K562 (cell line): ENCODE measurements around the gene G6PC3. TPM values are rescaled to one million over a fixed set of nuclear protein-coding genes. Genes with fewer than 3 reads are reported as not detected.

Source experiments
- BRD9 ChIP-seq: fragments of 450-650 bp; IDR thresholded peaks from 2 replicates; pipeline ENCODE4 v1.6.1; 2018; ENCODE audit warnings: low read depth; ENCODE audit not compliant: partially characterized antibody
- ERF ChIP-seq: fragments of 450-650 bp; formaldehyde crosslinking; IDR thresholded peaks from 2 replicates; pipeline ENCODE4 v1.4.0; 2020; ENCODE audit warnings: mild to moderate bottlenecking, mixed read lengths
- ESRRB ChIP-seq: fragments of 250-450 bp; sonication (Bioruptor Pico); IDR thresholded peaks from 2 replicates; pipeline ENCODE4 v1.5.0; 2020; ENCODE audit warnings: mild to moderate bottlenecking, moderate library complexity, borderline replicate concordance
- FIP1L1 ChIP-seq: fragments of 200-400 bp; formaldehyde crosslinking; IDR thresholded peaks from 2 replicates; pipeline ENCODE4 v1.6.1; 2018; ENCODE audit warnings: mild to moderate bottlenecking, low read depth, low read length; ENCODE audit not compliant: poor library complexity, severe bottlenecking
- HDAC6 ChIP-seq: IDR thresholded peaks from 2 replicates; pipeline ENCODE4 v1.6.1; 2012; ENCODE audit warnings: low read depth, mild to moderate bottlenecking, control low read depth, inconsistent platforms, low read length, moderate library complexity
- IRF2 ChIP-seq: sonication (generic); formaldehyde crosslinking; IDR thresholded peaks from 2 replicates; pipeline ENCODE4 v1.8.1; 2022; ENCODE audit warnings: mild to moderate bottlenecking, missing genetic modification reagents
- L3MBTL2 ChIP-seq: fragments of 450-650 bp; IDR thresholded peaks from 2 replicates; pipeline ENCODE4 v1.6.1; 2016; ENCODE audit warnings: mild to moderate bottlenecking, moderate library complexity
- MAFG ChIP-seq: fragments of 450-650 bp; conservative IDR thresholded peaks from 2 replicates; pipeline ENCODE4 v1.6.1; 2016; ENCODE audit warnings: missing genetic modification characterization, missing compliant biosample characterization
- RBBP5 ChIP-seq: fragments of 200-600 bp; sonication (generic); IDR thresholded peaks from 2 replicates; pipeline ENCODE4 v1.6.1; 2012; ENCODE audit warnings: borderline replicate concordance, mild to moderate bottlenecking, low read length, control low read depth, inconsistent platforms; ENCODE audit not compliant: insufficient read depth, poor library complexity, severe bottlenecking
- RBFOX2 ChIP-seq: fragments of 200-400 bp; formaldehyde crosslinking; IDR thresholded peaks from 2 replicates; pipeline ENCODE4 v1.6.1; 2017; ENCODE audit warnings: low read depth, mild to moderate bottlenecking, low read length, moderate library complexity
- SMAD3 ChIP-seq: fragments of 450-650 bp; formaldehyde crosslinking; conservative IDR thresholded peaks from 2 replicates; pipeline ENCODE4 v1.4.0; 2020; ENCODE audit warnings: mild to moderate bottlenecking
- SMARCA4 ChIP-seq: fragments of 450-650 bp; IDR thresholded peaks from 2 replicates; pipeline ENCODE4 v1.6.1; 2016
- SRSF3 ChIP-seq: fragments of 200-400 bp; formaldehyde crosslinking; IDR thresholded peaks from 2 replicates; pipeline ENCODE4 v1.6.1; 2016; ENCODE audit warnings: mild to moderate bottlenecking, low read length, moderate library complexity; ENCODE audit not compliant: insufficient read depth
- ZZZ3 ChIP-seq: fragments of 450-650 bp; IDR thresholded peaks from 2 replicates; pipeline ENCODE4 v1.6.1; 2016; ENCODE audit warnings: antibody characterized with exemption, mild to moderate bottlenecking, moderate library complexity
- polyA plus RNA-seq, 8 experiments: library from polyadenylated mRNA; depleted of rRNA in 4 of 8; stranded (reverse) in 5 of 8; unstranded in 3 of 8; fragments of >200 nt; fragmentation: Nextera tagmentation in 2 of 8; fragmentation: Illumina TruSeq in 1 of 8; extraction: Ambion mirVana in 2 of 8; extraction: Trizol in 1 of 8; gene quantifications; 2 replicates each; pipeline versions ENCODE4 v1.2.1 to v1.2.3, GENCODE V29; 2011 to 2014; ENCODE audit warnings: inconsistent platforms in 1 of 8, missing spikeins in 1 of 8
- total RNA-seq, 7 experiments: library from RNA; depleted of rRNA in 6 of 7; stranded (reverse); fragments of >200 nt in 6 of 7; fragmentation: Illumina TruSeq in 2 of 7; extraction: Trizol in 2 of 7; gene quantifications; 2 replicates each; pipeline versions ENCODE4 v1.2.1 to v1.2.3, GENCODE V29; 2011 to 2021; ENCODE audit warnings: low replicate concordance in 1 of 7
- TF ChIP-seq, protein P1 (sequence below): fragments of 250-450 bp; sonication (Bioruptor Pico); IDR thresholded peaks from 2 replicates; pipeline ENCODE4 v1.5.0; 2022; ENCODE audit warnings: mild to moderate bottlenecking
- TF ChIP-seq, protein P2 (sequence below): fragments of 450-650 bp; IDR thresholded peaks from 2 replicates; pipeline ENCODE4 v1.6.1; 2017; ENCODE audit warnings: mild to moderate bottlenecking, moderate library complexity
- TF ChIP-seq, protein P3 (sequence below): fragments of 450-650 bp; IDR thresholded peaks from 2 replicates; pipeline ENCODE4 v1.6.1; 2016; ENCODE audit warnings: low read depth

Gene G6PC3
- total and polyA plus RNA-seq, 9 of the 15 experiments (the other 6 are each of a cell fraction or from before 2014, with no cell fraction given) = 10.4 to 57.8 (median 31.1) TPM

GRCh38 chr17:44110823-44111633 is 40.5 kb downstream of the G6PC3 start (continued):
- TF ChIP-seq, protein P1, sequence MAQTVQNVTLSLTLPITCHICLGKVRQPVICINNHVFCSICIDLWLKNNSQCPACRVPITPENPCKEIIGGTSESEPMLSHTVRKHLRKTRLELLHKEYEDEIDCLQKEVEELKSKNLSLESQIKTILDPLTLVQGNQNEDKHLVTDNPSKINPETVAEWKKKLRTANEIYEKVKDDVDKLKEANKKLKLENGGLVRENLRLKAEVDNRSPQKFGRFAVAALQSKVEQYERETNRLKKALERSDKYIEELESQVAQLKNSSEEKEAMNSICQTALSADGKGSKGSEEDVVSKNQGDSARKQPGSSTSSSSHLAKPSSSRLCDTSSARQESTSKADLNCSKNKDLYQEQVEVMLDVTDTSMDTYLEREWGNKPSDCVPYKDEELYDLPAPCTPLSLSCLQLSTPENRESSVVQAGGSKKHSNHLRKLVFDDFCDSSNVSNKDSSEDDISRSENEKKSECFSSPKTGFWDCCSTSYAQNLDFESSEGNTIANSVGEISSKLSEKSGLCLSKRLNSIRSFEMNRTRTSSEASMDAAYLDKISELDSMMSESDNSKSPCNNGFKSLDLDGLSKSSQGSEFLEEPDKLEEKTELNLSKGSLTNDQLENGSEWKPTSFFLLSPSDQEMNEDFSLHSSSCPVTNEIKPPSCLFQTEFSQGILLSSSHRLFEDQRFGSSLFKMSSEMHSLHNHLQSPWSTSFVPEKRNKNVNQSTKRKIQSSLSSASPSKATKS (CRISPR knock-in tag) = no peak
- TF ChIP-seq RBFOX2 (peak; percentile 68), ERF (CRISPR knock-in tag) (no peak), SMARCA4 (no peak), IRF2 (CRISPR knock-in tag) (no peak), L3MBTL2 (no peak), SMAD3 (CRISPR knock-in tag) (no peak), BRD9 (no peak), HDAC6 (no peak), RBBP5 (peak; percentile 24), MAFG (tag) (no peak), ESRRB (CRISPR knock-in tag) (no peak), ZZZ3 (no peak), FIP1L1 (peak; percentile 32), SRSF3 (no peak)
- TF ChIP-seq, protein P2, sequence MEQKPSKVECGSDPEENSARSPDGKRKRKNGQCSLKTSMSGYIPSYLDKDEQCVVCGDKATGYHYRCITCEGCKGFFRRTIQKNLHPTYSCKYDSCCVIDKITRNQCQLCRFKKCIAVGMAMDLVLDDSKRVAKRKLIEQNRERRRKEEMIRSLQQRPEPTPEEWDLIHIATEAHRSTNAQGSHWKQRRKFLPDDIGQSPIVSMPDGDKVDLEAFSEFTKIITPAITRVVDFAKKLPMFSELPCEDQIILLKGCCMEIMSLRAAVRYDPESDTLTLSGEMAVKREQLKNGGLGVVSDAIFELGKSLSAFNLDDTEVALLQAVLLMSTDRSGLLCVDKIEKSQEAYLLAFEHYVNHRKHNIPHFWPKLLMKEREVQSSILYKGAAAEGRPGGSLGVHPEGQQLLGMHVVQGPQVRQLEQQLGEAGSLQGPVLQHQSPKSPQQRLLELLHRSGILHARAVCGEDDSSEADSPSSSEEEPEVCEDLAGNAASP = no peak
- TF ChIP-seq, protein P3, sequence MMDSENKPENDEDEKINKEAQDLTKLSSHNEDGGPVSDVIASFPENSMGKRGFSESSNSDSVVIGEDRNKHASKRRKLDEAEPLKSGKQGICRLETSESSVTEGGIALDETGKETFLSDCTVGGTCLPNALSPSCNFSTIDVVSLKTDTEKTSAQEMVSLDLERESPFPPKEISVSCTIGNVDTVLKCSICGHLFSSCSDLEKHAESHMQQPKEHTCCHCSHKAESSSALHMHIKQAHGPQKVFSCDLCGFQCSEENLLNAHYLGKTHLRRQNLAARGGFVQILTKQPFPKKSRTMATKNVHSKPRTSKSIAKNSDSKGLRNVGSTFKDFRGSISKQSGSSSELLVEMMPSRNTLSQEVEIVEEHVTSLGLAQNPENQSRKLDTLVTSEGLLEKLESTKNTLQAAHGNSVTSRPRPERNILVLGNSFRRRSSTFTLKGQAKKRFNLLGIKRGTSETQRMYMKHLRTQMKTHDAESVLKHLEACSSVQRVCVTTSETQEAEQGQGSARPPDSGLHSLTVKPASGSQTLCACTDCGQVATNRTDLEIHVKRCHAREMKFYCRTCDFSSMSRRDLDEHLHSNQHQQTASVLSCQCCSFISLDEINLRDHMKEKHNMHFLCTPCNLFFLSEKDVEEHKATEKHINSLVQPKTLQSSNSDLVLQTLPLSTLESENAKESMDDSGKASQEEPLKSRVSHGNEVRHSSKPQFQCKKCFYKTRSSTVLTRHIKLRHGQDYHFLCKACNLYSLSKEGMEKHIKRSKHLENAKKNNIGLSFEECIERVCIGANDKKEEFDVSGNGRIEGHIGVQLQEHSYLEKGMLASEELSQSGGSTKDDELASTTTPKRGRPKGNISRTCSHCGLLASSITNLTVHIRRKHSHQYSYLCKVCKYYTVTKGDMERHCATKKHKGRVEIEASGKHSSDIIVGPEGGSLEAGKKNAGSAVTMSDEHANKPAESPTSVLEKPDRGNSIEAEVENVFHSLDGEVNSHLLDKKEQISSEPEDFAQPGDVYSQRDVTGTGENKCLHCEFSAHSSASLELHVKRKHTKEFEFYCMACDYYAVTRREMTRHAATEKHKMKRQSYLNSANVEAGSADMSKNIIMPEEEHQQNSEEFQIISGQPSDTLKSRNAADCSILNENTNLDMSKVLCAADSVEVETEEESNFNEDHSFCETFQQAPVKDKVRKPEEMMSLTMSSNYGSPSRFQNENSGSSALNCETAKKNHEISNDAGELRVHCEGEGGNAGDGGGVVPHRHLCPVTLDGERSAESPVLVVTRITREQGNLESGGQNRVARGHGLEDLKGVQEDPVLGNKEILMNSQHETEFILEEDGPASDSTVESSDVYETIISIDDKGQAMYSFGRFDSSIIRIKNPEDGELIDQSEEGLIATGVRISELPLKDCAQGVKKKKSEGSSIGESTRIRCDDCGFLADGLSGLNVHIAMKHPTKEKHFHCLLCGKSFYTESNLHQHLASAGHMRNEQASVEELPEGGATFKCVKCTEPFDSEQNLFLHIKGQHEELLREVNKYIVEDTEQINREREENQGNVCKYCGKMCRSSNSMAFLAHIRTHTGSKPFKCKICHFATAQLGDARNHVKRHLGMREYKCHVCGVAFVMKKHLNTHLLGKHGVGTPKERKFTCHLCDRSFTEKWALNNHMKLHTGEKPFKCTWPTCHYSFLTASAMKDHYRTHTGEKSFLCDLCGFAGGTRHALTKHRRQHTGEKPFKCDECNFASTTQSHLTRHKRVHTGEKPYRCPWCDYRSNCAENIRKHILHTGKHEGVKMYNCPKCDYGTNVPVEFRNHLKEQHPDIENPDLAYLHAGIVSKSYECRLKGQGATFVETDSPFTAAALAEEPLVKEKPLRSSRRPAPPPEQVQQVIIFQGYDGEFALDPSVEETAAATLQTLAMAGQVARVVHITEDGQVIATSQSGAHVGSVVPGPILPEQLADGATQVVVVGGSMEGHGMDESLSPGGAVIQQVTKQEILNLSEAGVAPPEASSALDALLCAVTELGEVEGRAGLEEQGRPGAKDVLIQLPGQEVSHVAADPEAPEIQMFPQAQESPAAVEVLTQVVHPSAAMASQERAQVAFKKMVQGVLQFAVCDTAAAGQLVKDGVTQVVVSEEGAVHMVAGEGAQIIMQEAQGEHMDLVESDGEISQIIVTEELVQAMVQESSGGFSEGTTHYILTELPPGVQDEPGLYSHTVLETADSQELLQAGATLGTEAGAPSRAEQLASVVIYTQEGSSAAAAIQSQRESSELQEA = no peak
